DND-41 (cell line): ENCODE measurements around the gene SLC35F3.

Experiments used
- EZH2 ChIP-seq: IDR thresholded peaks from 3 replicates; pipeline ENCODE4 v1.6.1; 2012; ENCODE audit warnings: borderline replicate concordance, low read depth, mild to moderate bottlenecking, moderate library complexity, low read length, inconsistent platforms; ENCODE audit not compliant: severe bottlenecking
- TF ChIP-seq, protein P1 (sequence below): IDR thresholded peaks from 2 replicates; pipeline ENCODE4 v1.5.1; 2012; ENCODE audit warnings: borderline replicate concordance, low read length, moderate library complexity, mild to moderate bottlenecking; ENCODE audit not compliant: poor library complexity, severe bottlenecking; ENCODE audit errors: extremely low read depth

GRCh38 chr1:234261545-234261944, 357.1 kb downstream of the SLC35F3 start:
- TF ChIP-seq, protein P1, sequence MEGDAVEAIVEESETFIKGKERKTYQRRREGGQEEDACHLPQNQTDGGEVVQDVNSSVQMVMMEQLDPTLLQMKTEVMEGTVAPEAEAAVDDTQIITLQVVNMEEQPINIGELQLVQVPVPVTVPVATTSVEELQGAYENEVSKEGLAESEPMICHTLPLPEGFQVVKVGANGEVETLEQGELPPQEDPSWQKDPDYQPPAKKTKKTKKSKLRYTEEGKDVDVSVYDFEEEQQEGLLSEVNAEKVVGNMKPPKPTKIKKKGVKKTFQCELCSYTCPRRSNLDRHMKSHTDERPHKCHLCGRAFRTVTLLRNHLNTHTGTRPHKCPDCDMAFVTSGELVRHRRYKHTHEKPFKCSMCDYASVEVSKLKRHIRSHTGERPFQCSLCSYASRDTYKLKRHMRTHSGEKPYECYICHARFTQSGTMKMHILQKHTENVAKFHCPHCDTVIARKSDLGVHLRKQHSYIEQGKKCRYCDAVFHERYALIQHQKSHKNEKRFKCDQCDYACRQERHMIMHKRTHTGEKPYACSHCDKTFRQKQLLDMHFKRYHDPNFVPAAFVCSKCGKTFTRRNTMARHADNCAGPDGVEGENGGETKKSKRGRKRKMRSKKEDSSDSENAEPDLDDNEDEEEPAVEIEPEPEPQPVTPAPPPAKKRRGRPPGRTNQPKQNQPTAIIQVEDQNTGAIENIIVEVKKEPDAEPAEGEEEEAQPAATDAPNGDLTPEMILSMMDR, result no peak
- TF ChIP-seq EZH2, result no peak
